MM.1S (cell line): ENCODE results near the gene PTGDR2.

Experiments
- CTCF ChIP-seq: fragments of 300-600 bp; sonication (generic); IDR thresholded peaks from 2 replicates; pipeline ENCODE4 v1.5.1; 2016; ENCODE audit warnings: antibody characterized with exemption, low read length, mixed read lengths
- EZH2 ChIP-seq: fragments of 300-600 bp; sonication (generic); optimal IDR thresholded peaks from 2 replicates; pipeline ENCODE3; 2017; ENCODE audit warnings: low read depth, mild to moderate bottlenecking, antibody characterized with exemption, low read length, mixed read lengths

GRCh38 chr11:60895687-60896086 is 39.9 kb upstream of the PTGDR2 start:
- no peak for TF ChIP-seq CTCF
- no peak for TF ChIP-seq EZH2
